ENCODE measurements around the gene EEA1. TPM values are rescaled to one million over a fixed set of nuclear protein-coding genes. Genes with fewer than 3 reads are reported as not detected.

The EEA1 gene
- total and polyA plus RNA-seq, 2 of the 4 experiments (the other 2 are of a cell fraction), result 4.6 to 12.5 TPM

- Histone ChIP-seq H4K20me1 (ENCODE audit: insufficient read depth, low read length) (peaks cover 2% of the 10 kb centered on the region; the same call in 1 of the 2 replicates), H3K9me1 (ENCODE audit: insufficient read depth, low read length) (peaks cover 3% of the 10 kb centered on the region), H3K4me1 (ENCODE audit: control insufficient read depth, insufficient read depth, low read length) (peaks cover 9% of the 10 kb centered on the region), H2BK5ac (ENCODE audit: low read depth, low read length, poor library complexity, severe bottlenecking) (no peak overlapping the region), H3K9ac (ENCODE audit: low read depth, low read length) (no peak overlapping the region), H3K18ac (ENCODE audit: low read depth, low read length) (no peak overlapping the region), H3K4ac (ENCODE audit: low read depth, low read length) (no peak overlapping the region), H3K36me3 (ENCODE audit: control insufficient read depth, insufficient read depth, low read length) (no peaks in the 10 kb centered on the region), H2BK20ac (ENCODE audit: low read depth, low read length) (peak overlapping the region; percentile 38; the same call in 1 of the 2 replicates), H2AK9ac (replicated peaks; ENCODE audit: low read depth, low read length, poor library complexity) (no peak overlapping the region), H2BK120ac (ENCODE audit: low read depth, low read length) (no peak overlapping the region), H3K27ac (ENCODE audit: insufficient read depth, low read length) (no peak overlapping the region), H4K91ac (ENCODE audit: insufficient read depth, low read depth, low read length) (no peak overlapping the region), H2AFZ (replicated peaks; ENCODE audit: low read length, poor library complexity) (no peak overlapping the region), H3K27me3 (ENCODE audit: control insufficient read depth, insufficient read depth, low read length) (no peaks in the 10 kb centered on the region), H2AK5ac (ENCODE audit: low read depth, low read length) (0 out of 2 replicates have a peak overlapping the region, but pooled peaks have one; percentile 28), H3K9me3 (ENCODE audit: control insufficient read depth, insufficient read depth, low read length) (no peaks in the 10 kb centered on the region), H4K5ac (ENCODE audit: low read depth, low read length) (no peak overlapping the region), H3K4me3 (ENCODE audit: insufficient read depth, low read depth, low read length) (no peak overlapping the region), H4K8ac (ENCODE audit: low read depth in 2 of 2, low read length in 2 of 2) (no peak overlapping the region), H3K14ac (replicated peaks; ENCODE audit: low read depth, low read length) (no peak overlapping the region), H3K79me1 (ENCODE audit: low read depth in 1 of 2, low read length in 2 of 2) (no peaks in the 10 kb centered on the region), H3K23ac (ENCODE audit: low read depth, low read length) (no peak overlapping the region), H3K56ac (ENCODE audit: extremely low read depth, insufficient read depth, low read length) (no peak overlapping the region), H3K4me2 (ENCODE audit: low read depth, low read length) (no peak overlapping the region), H2BK15ac (ENCODE audit: low read depth, low read length) (0 out of 3 replicates have a peak overlapping the region, but pooled peaks have one; percentile 54)
- no CpG with 5 or more reads among the region's 3 CpGs for WGBS, 2 experiments (ENCODE audit: extremely low coverage in 2 of 2, insufficient read length in 1 of 2)
- ChIA-PET CTCF (no interaction called here), POLR2A (ENCODE audit: unreplicated experiment) (no interaction called here)
- intact Hi-C loops (cut with micrococcal nuclease) (no loop called here), dilution Hi-C loops (cut with HindIII; ENCODE audit: low sequenced_read_pairs, unreplicated experiment) (no loop called here), in situ Hi-C loops (cut with MboI; ENCODE audit: low sequenced_read_pairs) (no loop called here)
- ATAC-seq (ENCODE audit: low read depth) (no peak), DNase-seq (no peak)
- no peak for TF ChIP-seq RCOR1 (IDR thresholded peaks at IDR 0.05; ENCODE audit: insufficient replicate concordance, low read length)
- no peak for TF ChIP-seq RAD21 (IDR thresholded peaks at IDR 0.05; ENCODE audit: low read length)
- no peak for TF ChIP-seq FOS (IDR thresholded peaks at IDR 0.05; ENCODE audit: low read depth, low read length)
- no peak for TF ChIP-seq POLR2A (IDR thresholded peaks at IDR 0.05; ENCODE audit: low read depth, low read length)
- no peak for TF ChIP-seq MAFK (IDR thresholded peaks at IDR 0.05; ENCODE audit: low read depth, low read length)
- TF ChIP-seq USF2 (IDR thresholded peaks at IDR 0.05; ENCODE audit: low read depth, low read length), result no peak
- TF ChIP-seq MAZ (IDR thresholded peaks at IDR 0.05; ENCODE audit: borderline replicate concordance, low read depth, low read length), result no peak
- no peak for TF ChIP-seq NFE2L2 (IDR thresholded peaks at IDR 0.05; ENCODE audit: low read depth, low read length)
- no peak for TF ChIP-seq RFX5 (IDR thresholded peaks at IDR 0.05; ENCODE audit: low read depth, low read length)
- BruUV-seq (replicated peaks), result no TSS peak
These were observed 195.4 kb downstream of the EEA1 start for GRCh38 chr12:92733661-92734060.
